K562 (cell line): ENCODE measurements around the gene YTHDC2. TPM values are rescaled to one million over a fixed set of nuclear protein-coding genes. Genes with fewer than 3 reads are reported as not detected.
A peak's percentile ranks its signal among the peaks of the same experiment; 100 is the strongest.

Experiments used
- ARHGAP35 ChIP-seq: fragments of 450-650 bp; IDR thresholded peaks from 2 replicates; pipeline ENCODE4 v1.6.1; 2018; ENCODE audit not compliant: partially characterized antibody
- BDP1 ChIP-seq: IDR thresholded peaks from 3 replicates; pipeline ENCODE4 v1.6.1; 2011; ENCODE audit not compliant: insufficient read length, insufficient read depth
- E2F6 ChIP-seq, 2 experiments: IDR thresholded peaks; 2 replicates each; pipeline ENCODE4 v1.6.1; 2011; ENCODE audit warnings: borderline replicate concordance in 1 of 2, control low read depth in 1 of 2, low read depth in 1 of 2, low read length in 1 of 2, mild to moderate bottlenecking in 1 of 2, mixed read lengths in 1 of 2, moderate library complexity in 1 of 2; ENCODE audit not compliant: insufficient read depth in 1 of 2, insufficient read length in 1 of 2, poor library complexity in 1 of 2, severe bottlenecking in 1 of 2; ENCODE audit errors: extremely low read depth in 1 of 2
- ETV1 ChIP-seq: fragments of 450-650 bp; conservative IDR thresholded peaks from 2 replicates; pipeline ENCODE4 v1.6.1; 2016; ENCODE audit warnings: missing genetic modification characterization, control low read depth, low read depth, missing compliant biosample characterization
- ILF3 ChIP-seq: fragments of 450-650 bp; IDR thresholded peaks from 2 replicates; pipeline ENCODE4 v1.6.1; 2018; ENCODE audit warnings: antibody characterized with exemption, mild to moderate bottlenecking, moderate library complexity, borderline replicate concordance
- IRF1 ChIP-seq: sonication (generic); formaldehyde crosslinking; IDR thresholded peaks from 2 replicates; pipeline ENCODE4 v1.8.0; 2022; ENCODE audit warnings: missing genetic modification reagents, mild to moderate bottlenecking, borderline replicate concordance
- KLF16 ChIP-seq: IDR thresholded peaks from 2 replicates; pipeline ENCODE4 v1.6.1; 2016; ENCODE audit warnings: antibody characterized with exemption
- NCOR1 ChIP-seq: fragments of 450-650 bp; IDR thresholded peaks from 2 replicates; pipeline ENCODE4 v1.6.1; 2016; ENCODE audit warnings: mild to moderate bottlenecking, moderate library complexity
- NR2F6 ChIP-seq: fragments of 450-650 bp; formaldehyde crosslinking; IDR thresholded peaks from 2 replicates; pipeline ENCODE4 v1.4.0; 2020; ENCODE audit warnings: mild to moderate bottlenecking
- SETDB1 ChIP-seq: IDR thresholded peaks from one replicate; pipeline ENCODE4 v1.6.1; 2012; ENCODE audit warnings: low read length, control low read depth, inconsistent platforms
- TCF15 ChIP-seq: fragments of 250-450 bp; sonication (Bioruptor Pico); IDR thresholded peaks from 2 replicates; pipeline ENCODE4 v1.8.0; 2022; ENCODE audit warnings: moderate library complexity, mild to moderate bottlenecking, inconsistent platforms
- TRIM28 ChIP-seq: fragments of 450-650 bp; IDR thresholded peaks from 2 replicates; pipeline ENCODE4 v1.6.1; 2017
- YBX1 ChIP-seq: fragments of 450-650 bp; IDR thresholded peaks from 2 replicates; pipeline ENCODE4 v1.7.1; 2016; ENCODE audit warnings: mild to moderate bottlenecking
- ZNF518B ChIP-seq: fragments of 250-450 bp; sonication (Bioruptor Pico); IDR thresholded peaks from 2 replicates; pipeline ENCODE4 v1.5.0; 2021; ENCODE audit warnings: mild to moderate bottlenecking, moderate library complexity
- polyA plus RNA-seq, 8 experiments: library from polyadenylated mRNA; depleted of rRNA in 4 of 8; stranded (reverse) in 5 of 8; unstranded in 3 of 8; fragments of >200 nt; fragmentation: Nextera tagmentation in 2 of 8; fragmentation: Illumina TruSeq in 1 of 8; extraction: Ambion mirVana in 2 of 8; extraction: Trizol in 1 of 8; gene quantifications; 2 replicates each; pipeline versions ENCODE4 v1.2.1 to v1.2.3, GENCODE V29; 2011 to 2014; ENCODE audit warnings: inconsistent platforms in 1 of 8, missing spikeins in 1 of 8
- total RNA-seq, 7 experiments: library from RNA; depleted of rRNA in 6 of 7; stranded (reverse); fragments of >200 nt in 6 of 7; fragmentation: Illumina TruSeq in 2 of 7; extraction: Trizol in 2 of 7; gene quantifications; 2 replicates each; pipeline versions ENCODE4 v1.2.1 to v1.2.3, GENCODE V29; 2011 to 2021; ENCODE audit warnings: low replicate concordance in 1 of 7
- TF ChIP-seq, protein P1 (sequence below): fragments of 450-650 bp; IDR thresholded peaks from 2 replicates; pipeline ENCODE4 v1.6.1; 2016; ENCODE audit warnings: borderline replicate concordance
- TF ChIP-seq, protein P2 (sequence below): fragments of 450-650 bp; IDR thresholded peaks from 2 replicates; pipeline ENCODE4 v1.6.1; 2018; ENCODE audit not compliant: partially characterized antibody

The YTHDC2 gene
- total and polyA plus RNA-seq, 9 of the 15 experiments (the other 6 are each of a cell fraction or from before 2014, with no cell fraction given), result 2.7 to 21.6 (median 15.9) TPM

- TF ChIP-seq, protein P1, sequence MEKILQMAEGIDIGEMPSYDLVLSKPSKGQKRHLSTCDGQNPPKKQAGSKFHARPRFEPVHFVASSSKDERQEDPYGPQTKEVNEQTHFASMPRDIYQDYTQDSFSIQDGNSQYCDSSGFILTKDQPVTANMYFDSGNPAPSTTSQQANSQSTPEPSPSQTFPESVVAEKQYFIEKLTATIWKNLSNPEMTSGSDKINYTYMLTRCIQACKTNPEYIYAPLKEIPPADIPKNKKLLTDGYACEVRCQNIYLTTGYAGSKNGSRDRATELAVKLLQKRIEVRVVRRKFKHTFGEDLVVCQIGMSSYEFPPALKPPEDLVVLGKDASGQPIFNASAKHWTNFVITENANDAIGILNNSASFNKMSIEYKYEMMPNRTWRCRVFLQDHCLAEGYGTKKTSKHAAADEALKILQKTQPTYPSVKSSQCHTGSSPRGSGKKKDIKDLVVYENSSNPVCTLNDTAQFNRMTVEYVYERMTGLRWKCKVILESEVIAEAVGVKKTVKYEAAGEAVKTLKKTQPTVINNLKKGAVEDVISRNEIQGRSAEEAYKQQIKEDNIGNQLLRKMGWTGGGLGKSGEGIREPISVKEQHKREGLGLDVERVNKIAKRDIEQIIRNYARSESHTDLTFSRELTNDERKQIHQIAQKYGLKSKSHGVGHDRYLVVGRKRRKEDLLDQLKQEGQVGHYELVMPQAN, result no peak
- TF ChIP-seq, protein P2, sequence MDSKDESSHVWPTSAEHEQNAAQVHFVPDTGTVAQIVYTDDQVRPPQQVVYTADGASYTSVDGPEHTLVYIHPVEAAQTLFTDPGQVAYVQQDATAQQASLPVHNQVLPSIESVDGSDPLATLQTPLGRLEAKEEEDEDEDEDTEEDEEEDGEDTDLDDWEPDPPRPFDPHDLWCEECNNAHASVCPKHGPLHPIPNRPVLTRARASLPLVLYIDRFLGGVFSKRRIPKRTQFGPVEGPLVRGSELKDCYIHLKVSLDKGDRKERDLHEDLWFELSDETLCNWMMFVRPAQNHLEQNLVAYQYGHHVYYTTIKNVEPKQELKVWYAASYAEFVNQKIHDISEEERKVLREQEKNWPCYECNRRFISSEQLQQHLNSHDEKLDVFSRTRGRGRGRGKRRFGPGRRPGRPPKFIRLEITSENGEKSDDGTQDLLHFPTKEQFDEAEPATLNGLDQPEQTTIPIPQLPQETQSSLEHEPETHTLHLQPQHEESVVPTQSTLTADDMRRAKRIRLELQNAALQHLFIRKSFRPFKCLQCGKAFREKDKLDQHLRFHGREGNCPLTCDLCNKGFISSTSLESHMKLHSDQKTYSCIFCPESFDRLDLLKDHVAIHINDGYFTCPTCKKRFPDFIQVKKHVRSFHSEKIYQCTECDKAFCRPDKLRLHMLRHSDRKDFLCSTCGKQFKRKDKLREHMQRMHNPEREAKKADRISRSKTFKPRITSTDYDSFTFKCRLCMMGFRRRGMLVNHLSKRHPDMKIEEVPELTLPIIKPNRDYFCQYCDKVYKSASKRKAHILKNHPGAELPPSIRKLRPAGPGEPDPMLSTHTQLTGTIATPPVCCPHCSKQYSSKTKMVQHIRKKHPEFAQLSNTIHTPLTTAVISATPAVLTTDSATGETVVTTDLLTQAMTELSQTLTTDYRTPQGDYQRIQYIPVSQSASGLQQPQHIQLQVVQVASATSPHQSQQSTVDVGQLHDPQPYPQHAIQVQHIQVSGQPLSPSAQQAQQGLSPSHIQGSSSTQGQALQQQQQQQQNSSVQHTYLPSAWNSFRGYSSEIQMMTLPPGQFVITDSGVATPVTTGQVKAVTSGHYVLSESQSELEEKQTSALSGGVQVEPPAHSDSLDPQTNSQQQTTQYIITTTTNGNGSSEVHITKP, result peak; percentile 53
- TF ChIP-seq IRF1 (CRISPR knock-in tag) (no peak), TCF15 (CRISPR knock-in tag) (no peak), BDP1 (no peak), ETV1 (tag) (no peak), SETDB1 (no peak), ARHGAP35 (no peak), KLF16 (no peak; the same call in 1 of the 2 replicates), YBX1 (no peak), ILF3 (no peak), NR2F6 (no peak), E2F6 (IDR thresholded peaks at IDR 0.05; ENCODE audit: borderline replicate concordance in 1 of 2, extremely low read depth in 1 of 2, insufficient read depth in 1 of 2, insufficient read length in 1 of 2, low read depth in 1 of 2, low read length in 1 of 2, poor library complexity in 1 of 2, severe bottlenecking in 1 of 2) (peak in 1 of 2 experiments; percentile 12), ZNF518B (CRISPR knock-in tag) (no peak), NCOR1 (peak; percentile 89), TRIM28 (no peak)
Observed at GRCh38 chr5:113474100-113474728, 39.3 kb upstream of the YTHDC2 start (continued).
